HCT116 (cell line): ENCODE data around the gene UAP1L1.
A peak's percentile ranks its signal among the peaks of the same experiment; 100 is the strongest.

ENCODE experiments used
- EZH2 ChIP-seq: fragments of 200-600 bp; sonication (generic); IDR thresholded peaks from 2 replicates; pipeline ENCODE4 v1.6.1; 2017; ENCODE audit warnings: antibody characterized with exemption, mixed run types
- JUND ChIP-seq: IDR thresholded peaks from 2 replicates; pipeline ENCODE4 v1.6.1; 2012
- POLR2AphosphoS5 ChIP-seq: IDR thresholded peaks from 2 replicates; pipeline ENCODE4 v1.6.1; 2011; ENCODE audit warnings: mild to moderate bottlenecking, low read depth, low read length, moderate library complexity
- YY1 ChIP-seq: IDR thresholded peaks from 2 replicates; pipeline ENCODE4 v1.6.1; 2011; ENCODE audit warnings: low read length, low read depth, moderate library complexity, mild to moderate bottlenecking; ENCODE audit not compliant: insufficient replicate concordance; ENCODE audit errors: extremely low read depth
- TF ChIP-seq, protein P1 (sequence below): IDR thresholded peaks from 2 replicates; pipeline ENCODE4 v1.6.1; 2012; ENCODE audit warnings: low read depth

DNA sequence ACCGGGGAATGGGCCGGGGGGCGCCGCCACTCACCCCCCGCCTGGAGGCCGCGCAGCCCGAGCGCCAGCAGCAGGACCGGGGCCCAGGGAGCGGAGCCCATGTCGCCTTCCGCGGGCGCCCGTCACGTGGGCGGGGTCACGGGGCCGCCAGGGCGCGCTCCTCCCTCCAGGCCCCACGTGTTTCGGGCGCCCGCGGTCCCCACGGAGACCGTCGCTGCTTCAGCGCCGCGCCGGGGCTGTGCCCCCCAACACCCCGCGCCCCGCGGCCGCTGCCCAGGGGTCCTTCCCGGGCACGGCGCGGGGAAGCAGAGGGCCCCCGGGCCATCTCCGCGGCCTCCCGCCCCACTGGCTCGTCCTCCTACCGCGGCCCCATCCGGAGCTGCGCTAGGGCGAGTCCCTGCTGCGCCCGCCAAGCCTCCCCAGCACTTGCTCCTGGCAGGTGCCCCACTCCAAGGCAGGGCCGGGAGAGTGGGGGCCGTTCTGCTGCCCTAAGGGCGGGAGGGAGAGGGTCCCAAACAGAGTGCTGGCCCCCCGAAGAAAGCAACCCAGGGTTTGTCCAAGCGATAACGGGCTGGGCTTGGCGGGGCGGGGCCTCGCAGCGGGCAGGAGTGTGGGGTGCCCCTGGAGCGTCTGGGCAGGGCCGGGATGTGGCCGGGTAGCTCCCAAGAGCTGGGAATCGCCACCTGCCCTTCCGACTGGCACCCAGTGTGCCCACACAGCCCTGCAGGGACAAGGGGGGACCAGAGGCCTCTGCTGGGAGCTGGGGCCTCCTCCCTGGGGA, 37.5 kb downstream of the UAP1L1 start, which contains the start of gene DPP7:
- TF ChIP-seq, protein P1, sequence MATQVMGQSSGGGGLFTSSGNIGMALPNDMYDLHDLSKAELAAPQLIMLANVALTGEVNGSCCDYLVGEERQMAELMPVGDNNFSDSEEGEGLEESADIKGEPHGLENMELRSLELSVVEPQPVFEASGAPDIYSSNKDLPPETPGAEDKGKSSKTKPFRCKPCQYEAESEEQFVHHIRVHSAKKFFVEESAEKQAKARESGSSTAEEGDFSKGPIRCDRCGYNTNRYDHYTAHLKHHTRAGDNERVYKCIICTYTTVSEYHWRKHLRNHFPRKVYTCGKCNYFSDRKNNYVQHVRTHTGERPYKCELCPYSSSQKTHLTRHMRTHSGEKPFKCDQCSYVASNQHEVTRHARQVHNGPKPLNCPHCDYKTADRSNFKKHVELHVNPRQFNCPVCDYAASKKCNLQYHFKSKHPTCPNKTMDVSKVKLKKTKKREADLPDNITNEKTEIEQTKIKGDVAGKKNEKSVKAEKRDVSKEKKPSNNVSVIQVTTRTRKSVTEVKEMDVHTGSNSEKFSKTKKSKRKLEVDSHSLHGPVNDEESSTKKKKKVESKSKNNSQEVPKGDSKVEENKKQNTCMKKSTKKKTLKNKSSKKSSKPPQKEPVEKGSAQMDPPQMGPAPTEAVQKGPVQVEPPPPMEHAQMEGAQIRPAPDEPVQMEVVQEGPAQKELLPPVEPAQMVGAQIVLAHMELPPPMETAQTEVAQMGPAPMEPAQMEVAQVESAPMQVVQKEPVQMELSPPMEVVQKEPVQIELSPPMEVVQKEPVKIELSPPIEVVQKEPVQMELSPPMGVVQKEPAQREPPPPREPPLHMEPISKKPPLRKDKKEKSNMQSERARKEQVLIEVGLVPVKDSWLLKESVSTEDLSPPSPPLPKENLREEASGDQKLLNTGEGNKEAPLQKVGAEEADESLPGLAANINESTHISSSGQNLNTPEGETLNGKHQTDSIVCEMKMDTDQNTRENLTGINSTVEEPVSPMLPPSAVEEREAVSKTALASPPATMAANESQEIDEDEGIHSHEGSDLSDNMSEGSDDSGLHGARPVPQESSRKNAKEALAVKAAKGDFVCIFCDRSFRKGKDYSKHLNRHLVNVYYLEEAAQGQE: no peak
- no peak for TF ChIP-seq EZH2
- TF ChIP-seq YY1: no peak
- TF ChIP-seq JUND: no peak
- TF ChIP-seq POLR2AphosphoS5: peak; percentile 83
